Islet precursor cell (in vitro differentiated cells): ENCODE measurements around the gene ZMYND10.
A peak's percentile ranks its signal among the peaks of the same experiment; 100 is the strongest.

Source experiments
- DNase-seq: peaks from one replicate; pipeline ENCODE4 v3.0.0-alpha.2; 2018

ZMYND10 gene

DNA sequence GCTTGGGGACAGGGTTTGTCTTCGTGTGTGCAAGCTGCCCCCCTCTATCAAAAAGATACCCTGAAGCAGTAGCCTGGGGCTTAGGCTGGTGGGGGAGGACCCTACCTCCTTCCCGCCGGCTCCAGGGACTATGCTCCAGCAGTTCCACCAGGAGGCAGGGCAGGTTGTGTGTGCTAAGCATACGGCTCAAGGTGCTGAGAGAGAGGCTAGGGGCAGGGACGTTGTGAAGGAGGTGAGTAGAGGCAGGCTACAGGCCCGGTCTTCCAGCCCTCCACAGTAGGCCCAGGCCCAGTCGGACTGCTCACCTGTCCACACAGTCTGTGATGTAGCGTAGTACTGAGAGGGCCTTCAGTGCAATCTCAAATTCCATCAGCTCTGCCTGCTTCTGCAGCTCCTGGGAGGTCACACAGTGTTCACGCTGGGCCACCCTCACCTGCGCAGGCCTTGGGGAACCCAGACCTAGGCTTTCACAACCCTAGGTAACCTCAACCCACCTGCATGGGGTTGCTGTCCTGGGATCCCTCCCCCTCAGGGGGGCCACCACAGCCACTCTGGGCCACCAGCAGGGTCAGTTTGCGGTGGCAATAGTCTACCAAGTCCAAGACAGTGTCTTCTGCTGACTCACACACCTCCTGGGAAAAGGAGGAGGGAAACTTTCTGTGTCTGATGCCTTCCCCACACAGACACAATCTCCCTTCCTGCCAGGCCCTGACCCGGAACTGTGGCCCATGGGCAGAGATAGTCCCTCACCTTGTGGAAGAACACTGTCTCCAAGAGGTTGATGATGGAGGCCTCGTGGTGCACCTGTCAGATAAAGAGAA lies 2.5 kb downstream of the ZMYND10 start:
- DNase-seq = no peak

DNA sequence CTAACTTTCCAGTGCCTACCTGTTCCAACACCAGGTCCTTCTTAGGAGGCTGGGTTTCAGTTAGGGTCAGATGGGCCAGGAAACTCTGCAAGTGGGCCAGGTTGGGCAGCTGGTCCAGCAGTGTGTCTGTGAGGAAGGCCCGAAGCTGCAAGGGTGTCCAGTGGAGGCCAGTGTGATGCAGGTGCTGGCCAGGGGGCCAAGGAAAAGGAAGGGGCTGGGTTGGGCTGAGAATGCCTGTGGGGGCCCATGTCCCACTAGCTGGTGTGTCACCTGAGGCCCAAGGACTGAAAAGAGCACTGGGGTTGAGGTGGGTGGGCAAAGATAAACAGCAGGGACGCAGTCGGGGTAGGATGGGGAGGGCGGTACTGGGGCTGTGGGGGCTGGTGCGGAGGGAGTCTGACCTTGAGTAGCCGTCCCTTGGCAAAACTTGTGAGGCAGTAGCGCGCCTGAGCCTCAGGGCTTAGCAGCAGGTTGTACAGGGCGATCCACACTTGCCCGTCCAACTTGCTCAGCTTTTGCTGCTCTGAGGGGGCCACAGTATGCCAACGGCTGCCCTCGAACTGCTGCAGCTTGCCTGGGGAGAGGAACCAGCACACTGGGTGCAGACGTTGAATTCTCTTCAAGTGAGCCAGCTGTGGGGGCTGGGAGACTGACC lies 3.4 kb downstream of the ZMYND10 start:
- DNase-seq = no peak

DNA sequence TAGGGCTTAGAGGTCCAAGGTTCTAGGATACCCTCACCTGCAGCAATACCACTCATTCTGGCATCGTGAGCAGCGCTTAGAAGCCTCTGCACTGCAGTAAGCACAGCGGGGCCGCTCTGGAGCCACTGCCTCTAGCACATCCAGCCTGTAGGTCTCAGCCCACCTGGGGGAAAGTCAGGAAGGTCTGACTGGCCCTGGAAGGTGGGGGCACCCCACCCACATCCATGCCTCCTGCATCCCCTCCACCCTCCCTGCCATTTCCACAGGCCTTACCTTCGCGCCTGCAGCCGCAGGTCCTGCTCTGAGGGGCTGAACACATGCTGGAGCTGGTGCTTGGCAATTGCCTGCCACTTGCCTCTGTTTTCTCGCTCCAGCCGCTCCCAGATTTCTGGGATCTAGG lies 4.0 kb downstream of the ZMYND10 start:
- no peak for DNase-seq

DNA sequence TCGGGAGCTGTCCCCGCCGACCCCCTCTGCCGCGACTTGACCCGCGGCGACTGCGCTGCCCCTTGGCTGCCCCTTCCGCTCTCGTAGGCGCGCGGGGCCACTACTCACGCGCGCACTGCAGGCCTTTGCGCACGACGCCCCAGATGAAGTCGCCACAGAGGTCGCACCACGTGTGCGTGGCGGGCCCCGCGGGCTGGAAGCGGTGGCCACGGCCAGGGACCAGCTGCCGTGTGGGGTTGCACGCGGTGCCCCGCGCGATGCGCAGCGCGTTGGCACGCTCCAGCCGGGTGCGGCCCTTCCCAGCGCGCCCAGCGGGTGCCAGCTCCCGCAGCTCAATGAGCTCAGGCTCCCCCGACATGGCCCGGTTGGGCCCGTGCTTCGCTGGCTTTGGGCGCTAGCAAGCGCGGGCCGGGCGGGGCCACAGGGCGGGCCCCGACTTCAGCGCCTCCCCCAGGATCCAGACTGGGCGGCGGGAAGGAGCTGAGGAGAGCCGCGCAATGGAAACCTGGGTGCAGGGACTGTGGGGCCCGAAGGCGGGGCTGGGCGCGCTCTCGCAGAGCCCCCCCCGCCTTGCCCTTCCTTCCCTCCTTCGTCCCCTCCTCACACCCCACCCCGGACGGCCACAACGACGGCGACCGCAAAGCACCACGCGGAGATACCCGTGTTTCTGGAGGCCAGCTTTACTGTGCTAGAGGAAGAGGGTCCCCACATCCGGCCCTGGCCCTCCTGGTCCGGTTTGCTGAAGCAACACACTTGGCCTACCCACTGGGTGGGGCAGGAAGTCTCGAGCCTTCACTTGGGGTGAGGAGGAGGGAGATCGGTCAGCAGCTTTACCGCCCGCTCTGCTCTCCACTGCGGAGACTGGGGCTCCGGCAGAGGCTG lies 4.8 kb downstream of the ZMYND10 start, which contains the start of gene RASSF1:
TSS of gene RASSF1 (minus strand) at position 389 of the 882 bp plus-strand sequence. CDS start at position 358, 31 bp downstream.
- DNase-seq = no peak

DNA sequence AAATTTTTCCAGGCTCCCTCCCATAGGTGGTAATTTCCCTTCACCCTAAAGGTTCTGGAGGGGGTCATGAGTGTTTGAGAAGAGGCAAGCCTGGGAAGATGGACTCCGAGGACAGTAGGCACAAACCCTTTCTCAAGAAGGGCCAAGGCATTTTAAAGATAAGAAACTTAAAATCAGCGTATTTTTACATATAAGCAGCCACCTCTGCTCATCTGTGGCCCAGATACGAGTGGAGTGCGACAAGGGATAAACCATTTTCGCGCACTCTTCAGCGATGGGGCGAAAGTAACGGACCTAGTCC lies 5.4 kb downstream of the ZMYND10 start:
- no peak for DNase-seq

DNA sequence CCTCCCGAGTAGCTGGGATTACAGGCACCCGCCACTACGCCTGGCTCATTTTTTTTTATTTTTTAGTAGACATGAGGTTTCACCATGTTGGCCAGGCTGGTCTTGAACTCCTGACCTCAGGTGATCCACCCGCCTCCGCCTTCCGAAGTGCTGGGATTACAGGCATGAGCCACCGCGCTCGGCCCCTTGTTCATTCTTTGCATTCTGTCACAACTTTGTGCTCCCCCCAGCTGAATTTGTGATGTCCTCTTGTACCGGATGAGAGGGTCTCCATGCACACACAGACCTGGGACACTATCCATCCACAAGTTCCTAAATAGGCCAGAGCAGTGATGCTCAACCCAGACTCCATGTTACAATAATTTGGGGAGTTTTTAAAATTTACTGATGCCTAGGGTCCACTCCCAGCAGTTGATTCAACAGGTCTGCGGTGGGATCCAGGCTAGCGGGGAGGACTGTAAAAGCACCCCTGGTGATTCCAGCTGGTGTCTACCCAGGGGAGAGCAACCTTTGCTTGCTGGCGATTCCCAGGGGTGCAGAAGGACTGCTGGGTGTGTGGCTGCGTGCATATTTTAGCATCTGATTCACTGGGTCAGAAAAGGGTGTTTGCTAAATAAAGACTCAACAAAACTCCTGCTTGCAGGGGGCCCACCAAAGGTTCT lies 5.9 kb downstream of the ZMYND10 start:
- no peak for DNase-seq

DNA sequence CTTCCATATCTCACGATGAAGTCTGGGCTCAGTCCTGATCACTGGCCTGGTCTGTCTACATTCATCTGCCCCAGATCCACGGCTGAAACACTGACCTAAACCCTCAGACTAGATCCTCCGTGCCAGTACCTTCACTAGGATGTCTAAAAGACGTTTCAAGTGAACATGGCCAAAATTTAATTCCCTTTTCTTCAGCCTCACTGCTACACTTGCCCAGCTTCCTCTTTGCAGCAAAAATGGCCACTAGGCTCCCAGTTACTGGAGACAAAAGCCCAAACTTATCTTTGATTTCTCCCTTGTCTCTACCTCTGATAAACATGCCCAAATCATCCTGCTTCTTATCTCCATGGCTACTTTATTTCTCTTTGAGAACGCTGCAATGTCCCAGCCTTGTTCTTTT lies 6.6 kb downstream of the ZMYND10 start:
- no peak for DNase-seq

DNA sequence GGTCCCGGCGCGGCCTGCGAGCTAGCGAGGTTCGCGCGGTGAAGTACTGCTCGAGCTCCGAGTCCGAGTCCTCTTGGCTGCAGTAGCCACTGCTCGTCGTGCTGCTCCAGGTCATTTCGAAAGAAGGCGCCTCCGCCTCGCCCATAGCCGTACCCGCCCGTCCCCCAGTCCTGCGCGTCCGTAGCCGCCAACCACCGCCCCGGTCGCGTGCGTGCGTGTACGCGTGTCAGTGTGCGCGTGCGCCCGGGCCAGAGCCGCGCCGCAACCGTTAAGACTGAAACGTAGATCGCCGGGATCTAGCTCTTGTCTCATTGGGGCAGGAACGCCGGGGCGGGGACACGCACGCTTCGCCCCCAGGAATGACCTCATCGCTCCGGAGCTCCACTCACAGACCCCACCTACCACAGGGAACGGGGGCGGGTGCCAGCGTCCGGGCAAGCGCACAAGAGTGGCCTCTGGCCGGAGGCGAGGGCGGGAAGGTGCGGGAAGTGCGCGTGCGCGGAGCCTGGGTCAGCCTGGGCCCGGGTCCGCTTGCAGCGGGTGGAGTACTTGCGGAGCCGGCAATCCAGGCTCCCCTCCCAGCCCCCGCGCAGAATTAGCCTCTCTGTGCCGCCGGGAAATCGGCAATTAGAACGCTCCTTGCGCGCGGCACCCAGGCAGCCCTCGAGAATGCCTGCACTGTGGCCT lies 8.2 kb downstream of the ZMYND10 start:
- peak; percentile 100 for DNase-seq

DNA sequence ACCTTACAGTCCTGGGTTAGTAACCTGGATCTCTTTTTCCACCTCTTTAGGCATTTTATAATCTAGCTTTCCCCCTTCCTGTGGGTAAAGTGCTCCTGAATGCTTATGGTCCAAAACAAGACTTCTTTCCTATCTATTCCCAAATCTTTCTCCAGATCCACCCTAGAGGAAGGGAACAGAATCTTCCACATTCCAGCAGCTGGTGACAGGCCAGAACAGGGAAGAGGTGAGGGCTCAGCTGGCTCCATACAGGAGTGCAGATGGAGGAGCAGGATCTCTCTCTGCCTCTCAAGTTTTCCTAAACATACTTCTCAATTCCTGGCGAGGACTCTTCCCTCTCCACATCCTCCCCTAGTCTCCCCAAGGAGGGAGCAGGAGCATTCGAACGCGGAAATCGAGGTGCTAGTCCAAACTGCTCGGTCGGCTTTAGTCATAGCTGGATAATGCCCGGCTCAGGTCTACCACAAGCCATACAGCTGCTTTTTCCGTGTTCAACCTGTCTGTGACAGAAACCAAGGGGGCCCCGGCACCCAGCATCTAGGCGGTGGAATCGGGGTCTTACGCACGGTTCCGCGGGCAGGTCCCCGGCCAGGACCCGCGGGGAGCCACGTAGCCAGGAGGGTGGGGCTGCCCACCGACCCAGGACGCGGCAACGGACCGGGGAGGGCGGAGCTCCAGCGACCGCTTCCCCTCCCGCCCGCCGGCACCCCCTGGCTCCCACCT lies 8.9 kb downstream of the ZMYND10 start:
- no peak for DNase-seq

DNA sequence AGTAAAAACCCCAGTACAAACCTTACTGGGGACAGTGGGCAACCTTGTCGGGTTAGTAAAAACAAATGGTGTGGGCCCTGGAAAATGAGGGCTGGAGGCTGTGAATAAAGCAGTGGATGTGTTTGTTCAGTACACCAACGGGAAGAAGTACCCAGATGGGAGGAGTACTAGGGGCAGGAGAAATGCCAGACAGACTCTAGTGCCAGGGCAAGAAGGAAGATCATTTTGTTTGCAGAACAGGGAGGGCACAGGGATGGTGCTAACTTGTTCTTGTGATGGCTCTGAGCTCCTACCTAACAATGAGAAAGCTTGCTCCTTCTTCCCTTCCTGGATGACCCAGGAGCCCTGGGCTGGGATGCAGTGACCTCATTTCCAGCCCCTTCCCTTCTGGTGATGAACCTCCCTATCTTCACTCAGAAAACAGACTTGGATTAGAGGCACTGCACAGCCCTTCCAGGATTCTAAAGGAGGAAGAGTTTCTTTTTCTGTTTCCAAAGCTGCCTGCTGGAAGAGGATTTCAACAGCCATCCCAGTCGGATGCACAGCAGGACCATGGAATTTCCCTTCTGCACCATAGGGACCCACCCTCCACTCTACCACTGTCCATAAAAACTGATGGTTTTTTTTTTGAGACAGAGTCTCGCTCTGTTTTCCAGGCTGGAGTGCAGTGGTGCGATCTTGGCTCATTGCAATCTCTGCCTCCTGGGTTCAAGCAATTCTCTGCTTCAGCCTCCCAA lies 11.0 kb downstream of the ZMYND10 start:
- no peak for DNase-seq

DNA sequence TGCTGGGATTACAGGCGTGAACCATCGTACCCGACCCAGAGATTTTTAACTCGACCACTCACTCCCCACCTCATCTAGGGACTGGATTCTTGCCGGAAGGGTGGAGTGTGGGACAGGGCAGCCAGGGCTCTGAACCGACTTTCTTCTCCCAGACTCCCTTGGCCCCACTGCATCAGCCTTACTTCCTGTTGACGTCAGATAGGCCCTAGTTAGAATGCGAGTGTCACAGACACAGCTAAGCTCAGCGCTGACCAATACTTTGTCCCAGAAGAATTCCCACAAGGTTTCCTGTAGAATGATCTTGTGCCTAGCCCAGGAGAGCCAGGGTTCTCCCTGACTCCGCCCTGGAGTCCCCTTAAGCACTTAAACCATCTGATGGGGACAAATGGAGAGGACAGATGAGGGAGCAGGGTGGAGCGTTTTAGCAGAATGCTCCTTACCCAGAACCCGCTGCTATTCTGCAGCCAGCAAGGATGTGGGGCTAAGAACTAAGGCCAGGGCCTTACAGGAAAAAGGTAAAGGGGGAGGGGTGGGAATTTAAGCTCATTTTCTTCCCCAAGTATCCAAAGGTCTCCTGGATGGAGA lies 11.7 kb downstream of the ZMYND10 start:
- no peak for DNase-seq

DNA sequence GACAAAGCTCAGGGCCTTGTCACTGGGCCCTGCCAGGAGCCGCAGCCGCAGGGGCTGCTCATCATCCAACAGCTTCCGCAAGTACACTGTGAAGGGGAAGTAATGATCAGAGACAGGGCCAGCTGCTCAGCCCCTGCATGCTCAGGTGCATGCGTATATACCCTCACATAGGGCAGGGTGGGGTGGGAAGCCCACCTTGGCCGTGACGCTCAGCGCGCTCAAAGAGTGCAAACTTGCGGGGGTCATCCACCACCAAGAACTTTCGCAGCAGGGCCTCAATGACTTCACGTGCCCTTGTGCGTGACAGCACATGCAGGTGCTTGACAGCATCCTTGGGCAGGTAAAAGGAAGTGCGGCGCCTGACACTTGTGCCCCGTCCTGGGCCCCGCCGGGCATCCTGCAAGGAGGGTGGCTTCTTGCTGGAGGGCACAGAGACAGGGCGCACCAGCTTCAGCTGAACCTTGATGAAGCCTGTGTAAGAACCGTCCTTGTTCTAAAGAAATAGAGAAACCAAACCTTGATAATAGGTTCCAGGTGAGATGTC lies 14.1 kb downstream of the ZMYND10 start:
- no peak for DNase-seq

DNA sequence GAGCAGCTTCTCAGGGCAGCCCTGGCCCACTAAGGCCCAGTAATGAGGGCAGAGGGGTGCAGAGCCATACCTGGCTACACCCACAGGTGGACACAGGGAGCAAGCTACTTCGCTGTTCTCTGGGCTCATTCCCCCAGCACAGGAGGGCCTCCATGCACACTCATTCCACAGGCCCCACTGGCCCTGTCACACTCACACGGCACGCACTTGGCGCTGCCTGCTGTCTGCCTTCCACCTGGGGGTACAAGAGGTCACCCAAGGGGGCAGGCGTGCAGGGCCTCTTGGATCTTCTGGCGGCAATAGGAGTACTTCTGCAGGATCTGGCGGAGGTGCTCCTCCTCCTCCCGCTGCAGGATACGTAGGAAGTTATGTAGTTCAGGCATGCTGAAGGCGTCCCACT lies 15.2 kb downstream of the ZMYND10 start:
- DNase-seq = no peak

DNA sequence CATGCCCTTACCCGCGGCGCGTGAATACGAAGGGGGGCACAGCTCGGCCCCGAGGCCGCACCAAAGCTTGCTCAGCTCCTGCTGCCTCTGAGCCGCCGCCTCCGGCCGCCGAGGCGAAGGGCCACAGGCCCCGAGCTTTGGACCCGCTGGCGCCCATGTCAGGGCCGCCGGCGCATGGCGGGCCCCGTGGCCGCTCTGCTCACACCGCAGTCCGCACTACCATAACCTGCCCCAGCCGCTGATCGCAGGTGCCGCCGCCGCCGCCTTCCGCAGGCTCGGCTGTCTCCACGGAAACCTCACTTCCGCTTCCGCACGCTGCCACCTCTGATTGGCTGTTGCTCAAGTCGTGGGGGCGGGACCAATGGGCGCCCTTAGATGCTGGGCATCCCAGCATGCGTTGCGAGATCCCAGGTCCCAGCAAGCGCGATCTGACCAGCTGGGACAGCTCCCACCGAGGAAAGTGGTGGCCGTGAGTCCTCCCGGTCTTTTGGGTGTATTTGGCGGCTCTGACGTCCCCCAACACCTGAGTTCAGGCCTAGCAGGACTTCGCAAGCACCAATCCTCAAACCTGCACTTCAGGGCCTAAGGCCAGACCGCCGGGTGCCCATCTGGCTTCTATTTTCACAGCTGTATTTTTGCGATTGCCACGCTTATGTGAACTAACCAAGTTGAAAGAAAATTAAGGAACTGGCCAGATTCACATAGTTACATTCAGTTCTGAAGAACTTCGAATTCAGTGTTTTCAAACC lies 17.4 kb downstream of the ZMYND10 start, which contains the start of gene TUSC2:
TSS of gene TUSC2 (minus strand) at position 281 of the 749 bp plus-strand sequence. CDS start at position 157, 124 bp downstream.
- DNase-seq = peak; percentile 98

DNA sequence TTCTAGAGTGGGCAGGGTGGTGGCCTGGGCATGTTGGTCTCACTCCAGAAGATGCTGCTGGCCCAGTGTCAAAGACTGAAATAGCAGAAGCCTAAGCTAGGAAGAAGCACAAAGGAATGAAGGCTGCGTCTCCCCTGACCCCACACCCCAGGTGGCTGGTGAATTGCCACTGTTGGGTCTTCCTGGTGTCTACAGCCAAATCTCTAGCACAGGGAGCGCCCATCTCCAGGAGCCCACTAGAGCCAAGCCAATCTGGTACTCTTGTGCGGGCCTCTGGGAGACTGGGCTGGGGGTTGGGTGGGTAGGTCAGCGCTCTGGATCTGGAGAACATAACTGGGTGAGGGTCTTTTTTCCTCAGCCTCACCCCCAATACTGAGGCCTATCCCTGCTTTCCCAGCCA lies 18.4 kb downstream of the ZMYND10 start:
- no peak for DNase-seq

DNA sequence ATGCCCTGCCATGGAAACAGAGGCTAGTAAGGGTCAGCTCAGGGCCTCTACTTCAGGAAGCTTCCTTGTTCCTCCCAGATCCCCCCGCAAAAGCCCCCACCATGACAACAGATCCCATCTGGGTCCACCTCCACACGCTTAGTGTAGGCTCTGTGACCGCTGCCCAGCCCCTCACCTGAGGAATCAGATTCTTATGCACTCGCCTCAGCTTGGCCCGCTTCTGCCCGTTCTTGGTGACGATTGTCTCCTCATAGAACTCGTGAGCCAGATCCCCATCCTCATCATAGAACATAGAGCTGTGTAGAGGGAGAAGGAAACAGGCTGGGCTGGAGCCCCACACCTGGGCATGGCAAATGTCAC lies 19.4 kb downstream of the ZMYND10 start:
- DNase-seq = no peak

DNA sequence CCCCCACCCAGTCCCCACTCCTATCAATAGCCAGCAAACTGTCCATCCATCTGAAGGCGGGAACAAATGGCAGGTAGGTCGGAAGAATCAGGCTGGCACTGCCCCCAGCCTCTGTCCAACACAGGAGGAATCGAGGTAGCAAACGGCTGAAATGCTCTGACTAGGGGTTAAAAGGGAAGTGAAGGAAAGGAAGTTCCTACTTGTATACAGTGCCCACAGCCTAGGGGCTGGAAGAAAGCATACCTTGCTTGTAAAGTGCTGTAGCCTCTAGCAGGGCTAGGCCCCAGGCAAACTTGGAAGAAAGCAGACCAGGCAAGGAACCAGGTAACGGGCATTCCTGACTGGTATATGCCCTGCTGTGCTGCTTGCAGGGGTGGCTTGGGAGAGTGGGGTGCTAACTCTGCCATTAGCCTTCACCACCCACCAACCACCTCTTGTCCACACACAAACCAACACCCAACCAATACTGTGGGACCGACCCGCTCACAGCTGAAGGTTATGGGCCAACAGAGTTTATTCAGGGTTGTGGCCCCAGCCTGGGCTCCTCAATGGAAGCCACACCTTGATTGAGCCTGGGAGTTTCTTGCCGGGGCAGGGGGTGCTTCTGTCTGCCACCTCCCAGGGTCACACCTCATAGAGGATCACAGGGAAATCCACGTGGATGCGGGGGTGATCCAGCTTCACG lies 19.9 kb downstream of the ZMYND10 start:
- no peak for DNase-seq

DNA sequence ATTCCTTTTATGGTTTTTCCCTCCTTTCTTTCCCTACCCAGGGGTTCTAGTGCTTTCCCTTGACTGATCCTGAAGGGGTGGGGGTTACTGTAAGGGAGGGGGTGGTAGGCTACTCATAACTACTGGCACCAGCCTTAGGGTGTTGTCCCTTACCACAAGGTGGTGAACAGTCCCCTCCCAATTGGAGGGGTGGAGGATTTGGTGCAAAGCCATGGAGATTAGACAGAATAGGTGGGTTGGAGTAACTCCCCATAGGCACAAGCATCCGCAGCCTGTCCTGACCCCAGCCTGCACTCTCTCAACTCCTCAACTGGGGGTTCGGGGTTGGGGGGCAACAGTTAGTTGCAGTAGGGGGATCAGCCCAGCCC lies 20.4 kb downstream of the ZMYND10 start:
- no peak for DNase-seq
